COLO668 (cell line): ENCODE measurements around the gene TRH.
A peak's percentile ranks its signal among the peaks of the same experiment; 100 is the strongest.
"Not testable (repeated sequence)": the region's sequence is repeated elsewhere in the genome, so short reads cannot be mapped to it uniquely, and the experiment has no call there.

ENCODE experiments used
- DNase-seq: peaks from one replicate; lab custom pipeline; 2025; ENCODE audit not compliant: unreplicated experiment; lab: John Stamatoyannopoulos, UW

Gene TRH

DNA sequence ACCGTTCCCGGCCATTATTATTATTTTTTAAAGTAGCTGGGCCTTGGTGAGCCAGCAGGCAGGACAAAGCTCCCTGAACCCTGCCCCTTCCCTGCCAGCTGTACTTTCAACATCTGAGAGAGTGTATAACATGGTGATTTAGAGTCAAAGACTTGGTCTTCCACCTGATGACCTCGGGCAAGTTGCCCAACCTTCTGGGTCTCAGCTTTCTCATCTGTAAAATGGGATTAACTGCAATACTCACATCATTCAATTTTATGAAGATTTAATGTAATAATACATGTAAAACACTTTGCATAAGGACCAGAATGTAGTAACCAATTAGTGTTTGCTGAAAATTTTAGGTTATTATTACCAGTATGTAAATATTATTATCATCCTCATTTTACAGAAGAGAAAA lies 11.9 kb upstream of the TRH start:
- no peak for DNase-seq

- DNase-seq, result no peak
Observed at GRCh38 chr3:129965937-129966336, 8.6 kb upstream of the TRH start.

DNA sequence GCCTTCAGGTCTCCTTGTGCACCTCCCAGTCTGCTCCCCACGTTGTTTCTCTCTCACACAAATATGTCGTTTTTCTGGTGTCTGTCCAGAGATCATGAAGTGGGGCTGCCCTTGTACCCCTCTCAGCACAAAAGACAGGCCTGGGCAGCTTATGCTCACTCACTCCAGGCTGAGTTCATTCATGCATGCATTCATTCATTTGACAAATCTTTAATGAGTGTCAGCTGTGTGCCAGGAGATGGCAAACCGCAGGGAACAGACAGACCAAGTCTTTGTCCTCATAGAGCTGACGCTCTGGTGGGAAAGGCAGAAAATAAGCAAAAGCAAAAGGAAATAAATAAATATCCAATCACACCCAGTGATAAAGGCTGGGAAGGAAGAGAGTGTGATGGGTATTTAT lies 7.6 kb upstream of the TRH start:
- no peak for DNase-seq

GRCh38 chr3:129967761-129968160 lies 6.8 kb upstream of the TRH start:
- no peak for DNase-seq

- DNase-seq, result no peak
Observed at GRCh38 chr3:129971351-129972052, 3.0 kb upstream of the TRH start.

GRCh38 chr3:129972301-129972700 lies 2.2 kb upstream of the TRH start:
- DNase-seq, result no peak

- no peak for DNase-seq
Observed at GRCh38 chr3:129973853-129974563, 512 bp upstream of the TRH start.

GRCh38 chr3:129974833-129975704 lies 549 bp downstream of the TRH start:
- no peak for DNase-seq

GRCh38 chr3:129975705-129976048 lies 1.2 kb downstream of the TRH start:
- peak; percentile 28 for DNase-seq

DNA sequence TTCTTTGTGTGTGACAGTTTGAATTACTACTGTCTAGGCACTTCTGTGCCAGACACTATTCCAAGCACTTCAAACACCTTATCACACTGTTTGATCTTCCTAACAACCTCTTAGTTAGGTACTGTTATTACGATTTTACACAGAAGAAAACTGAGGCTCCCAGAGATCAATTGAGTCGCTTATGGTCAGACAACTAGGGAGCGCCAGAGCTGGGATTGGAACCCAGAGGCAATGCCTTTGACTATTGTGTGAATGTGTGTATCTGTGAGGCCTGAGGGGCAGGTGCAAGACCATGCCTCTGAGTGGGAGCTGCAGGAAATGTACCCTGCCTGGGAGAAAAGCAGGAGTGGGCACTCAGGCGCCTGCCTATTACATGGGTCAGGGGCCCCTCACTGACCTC lies 1.8 kb downstream of the TRH start:
- DNase-seq, result no peak

- no peak for DNase-seq
Observed at GRCh38 chr3:129978123-129978522, 3.6 kb downstream of the TRH start.

GRCh38 chr3:129979905-129980304 lies 5.4 kb downstream of the TRH start:
- no peak for DNase-seq

DNA sequence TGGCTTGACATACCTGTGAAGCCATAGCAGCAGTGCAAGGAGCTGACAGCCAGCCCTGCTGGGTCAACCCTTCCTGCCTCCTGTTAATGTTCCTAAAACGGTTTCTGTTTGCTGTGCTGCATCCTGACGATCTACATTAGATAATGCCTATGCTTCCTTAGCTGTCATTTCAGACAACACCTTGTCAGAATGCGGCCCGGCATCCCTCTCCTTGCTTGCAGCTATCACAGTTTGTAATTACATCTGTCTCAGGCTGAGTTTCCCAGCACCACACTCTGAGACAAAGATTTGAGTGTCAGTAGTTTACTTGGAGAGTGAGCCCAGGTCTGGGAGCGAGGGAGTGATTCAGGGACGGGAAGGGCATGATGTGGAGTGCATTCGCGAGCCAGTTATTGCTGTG lies 9.0 kb downstream of the TRH start:
- DNase-seq, result no peak

GRCh38 chr3:129984125-129984524 lies 9.6 kb downstream of the TRH start:
- no peak for DNase-seq

DNA sequence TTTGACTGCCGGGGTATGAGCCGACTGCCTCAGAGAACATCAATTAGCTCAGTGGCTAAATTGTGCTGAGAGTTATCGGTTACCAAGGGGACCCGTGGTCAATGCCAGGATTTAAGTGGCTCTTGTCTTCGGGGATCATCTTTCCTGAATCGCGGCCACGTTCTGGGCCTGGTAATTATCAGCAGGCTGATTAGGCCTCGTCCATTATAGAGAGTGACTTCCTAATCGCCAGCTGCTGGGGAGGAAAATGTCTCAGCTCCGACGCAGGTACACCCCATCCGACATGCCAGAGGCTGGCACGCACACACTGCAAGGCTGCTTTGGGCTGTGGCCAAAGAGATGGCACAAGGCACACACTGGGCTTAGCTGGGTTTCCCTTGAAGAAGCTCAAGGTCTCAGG lies 10.6 kb downstream of the TRH start:
- no peak for DNase-seq

- no peak for DNase-seq
Observed at GRCh38 chr3:129988429-129988828, 13.9 kb downstream of the TRH start.

DNA sequence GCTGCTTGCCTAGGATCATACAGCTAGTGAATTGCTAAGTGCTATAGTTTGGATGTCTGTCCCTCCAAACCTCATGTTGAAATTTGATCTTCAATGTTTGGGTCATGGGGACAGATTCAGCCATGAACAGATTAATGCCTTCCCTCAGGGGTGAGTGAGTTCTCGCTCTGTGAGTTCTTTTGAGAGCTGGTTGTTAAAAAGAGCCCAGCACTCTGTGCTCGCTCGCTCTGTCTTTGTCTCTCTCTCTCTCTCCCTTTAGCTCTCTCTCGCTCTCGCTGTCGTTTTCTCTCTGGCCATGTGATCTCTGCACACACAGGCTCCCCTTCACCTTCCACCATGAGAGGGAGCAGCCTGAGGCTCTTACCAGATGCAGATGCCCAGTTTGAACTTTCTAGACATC lies 14.9 kb downstream of the TRH start:
- DNase-seq, result no peak

- no peak for DNase-seq
Observed at GRCh38 chr3:129992781-129993180, 18.3 kb downstream of the TRH start.

DNA sequence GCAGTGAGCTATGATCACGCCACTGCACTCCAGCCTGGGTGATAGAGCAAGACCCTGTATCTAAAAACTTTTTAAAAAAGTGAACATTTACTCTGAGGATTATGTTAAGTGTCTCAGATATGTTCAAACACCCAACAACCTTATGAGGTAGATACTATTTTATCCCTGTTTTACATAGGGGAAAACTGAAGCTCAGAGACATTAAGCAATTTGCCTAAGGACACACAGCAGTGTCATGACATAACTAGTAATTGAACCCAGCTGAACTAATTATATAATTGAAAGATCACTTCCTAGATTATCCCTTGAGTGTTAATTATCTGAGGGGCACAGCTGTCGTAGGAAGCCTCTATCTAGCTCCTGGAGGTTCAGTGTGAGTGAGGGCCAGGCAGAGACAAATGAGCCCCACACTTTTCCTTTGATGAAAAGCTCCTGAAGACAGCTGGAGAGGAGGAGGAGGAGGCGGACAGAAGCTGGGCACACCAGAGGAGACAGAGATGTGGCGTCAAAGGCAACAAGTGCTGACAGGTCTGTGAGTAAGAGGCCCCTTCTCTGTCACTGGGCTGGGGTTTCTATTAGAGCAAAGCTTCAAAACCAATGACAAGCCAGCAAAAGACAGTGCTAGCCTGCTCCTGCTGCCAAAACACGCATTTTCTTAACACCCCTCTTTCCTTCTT lies 20.5 kb downstream of the TRH start:
- DNase-seq, result no peak

GRCh38 chr3:129996073-129996472 lies 21.6 kb downstream of the TRH start:
- DNase-seq, result no peak

DNA sequence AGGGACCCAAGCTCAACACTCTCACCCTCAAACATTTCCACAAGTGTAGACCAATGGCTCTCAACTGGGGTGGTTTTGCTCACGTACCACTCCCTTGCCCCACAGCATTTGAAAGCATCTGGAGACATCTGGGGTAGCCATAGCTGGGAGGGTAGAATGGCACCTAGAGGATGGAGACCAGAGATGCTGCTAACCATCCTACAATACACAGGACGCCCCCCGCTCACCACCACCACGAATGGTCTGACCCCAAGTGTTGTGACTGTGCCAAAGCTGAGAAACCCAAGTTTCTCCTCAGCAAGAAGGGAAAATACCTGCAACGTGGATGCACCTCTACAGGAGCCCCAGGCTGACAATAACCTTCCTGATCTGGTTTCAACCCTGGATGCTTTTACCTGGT lies 24.7 kb downstream of the TRH start:
- not testable (repeated sequence) for DNase-seq
